GM21390 (cell line): ENCODE data around the gene SELENOI.

Experiments used
- ATAC-seq: cut with Tn5 transposase; IDR thresholded peaks from one replicate; pipeline ENCODE4 v1.9.1; 2021; ENCODE audit not compliant: unreplicated experiment

Gene SELENOI

GRCh38 chr2:26409785-26410184, 63.8 kb downstream of the SELENOI start:
- no peak for ATAC-seq

- no peak for ATAC-seq
Measured at GRCh38 chr2:26410764-26411243, 64.9 kb downstream of the SELENOI start.

GRCh38 chr2:26411419-26411818, 65.5 kb downstream of the SELENOI start:
- no peak for ATAC-seq

- peak; percentile 76 for ATAC-seq
Measured at GRCh38 chr2:26412091-26412673, 66.2 kb downstream of the SELENOI start.

- no peak for ATAC-seq
Measured at GRCh38 chr2:26414311-26414710, 68.4 kb downstream of the SELENOI start.

GRCh38 chr2:26421961-26422360, 76.0 kb downstream of the SELENOI start:
- no peak for ATAC-seq

GRCh38 chr2:26422947-26423629, 77.1 kb downstream of the SELENOI start:
- ATAC-seq: no peak

- ATAC-seq: no peak
Measured at GRCh38 chr2:26423750-26424149, 77.8 kb downstream of the SELENOI start.

- no peak for ATAC-seq
Measured at GRCh38 chr2:26424221-26424620, 78.3 kb downstream of the SELENOI start.

- no peak for ATAC-seq
Measured at GRCh38 chr2:26428846-26429245, 82.9 kb downstream of the SELENOI start.

- ATAC-seq: no peak
Measured at GRCh38 chr2:26429779-26430578, 84.0 kb downstream of the SELENOI start.

GRCh38 chr2:26430826-26431225, 84.9 kb downstream of the SELENOI start:
- ATAC-seq: no peak

- ATAC-seq: no peak
Measured at GRCh38 chr2:26432363-26432762, 86.4 kb downstream of the SELENOI start.

- no peak for ATAC-seq
Measured at GRCh38 chr2:26432859-26433258, 86.9 kb downstream of the SELENOI start.

GRCh38 chr2:26435106-26435505, 89.2 kb downstream of the SELENOI start:
- ATAC-seq: no peak

- no peak for ATAC-seq
Measured at GRCh38 chr2:26438526-26438925, 92.6 kb downstream of the SELENOI start.

- no peak for ATAC-seq
Measured at GRCh38 chr2:26438926-26439325, 93.0 kb downstream of the SELENOI start.

GRCh38 chr2:26442301-26442700, 96.4 kb downstream of the SELENOI start:
- no peak for ATAC-seq

- no peak for ATAC-seq
Measured at GRCh38 chr2:26442707-26443106, 96.8 kb downstream of the SELENOI start.

GRCh38 chr2:26444236-26444635, 98.3 kb downstream of the SELENOI start:
- no peak for ATAC-seq
